Progenitor cell of endocrine pancreas (in vitro differentiated cells): ENCODE data around the gene RAET1G. TPM values are rescaled to one million over a fixed set of nuclear protein-coding genes. Genes with fewer than 3 reads are reported as not detected.
"Not testable (repeated sequence)": the region's sequence is repeated elsewhere in the genome, so short reads cannot be mapped to it uniquely, and the experiment has no call there.

Experiments
- DNase-seq: peaks from one replicate; pipeline ENCODE4 v3.0.0; 2021; ENCODE audit warnings: low spot score; ENCODE audit not compliant: unreplicated experiment
- H3K27ac Mint-ChIP-seq: 2 replicates; pipeline ENCODE4 v1.8.0; 2021; ENCODE audit warnings: mild to moderate bottlenecking, moderate library complexity, mixed read lengths
- H3K27me3 Mint-ChIP-seq: 2 replicates; pipeline ENCODE4 v1.8.0; 2021; ENCODE audit warnings: mixed read lengths
- H3K36me3 Mint-ChIP-seq: 2 replicates; pipeline ENCODE4 v1.8.0; 2022; ENCODE audit warnings: mixed read lengths; ENCODE audit not compliant: insufficient read depth
- H3K4me1 Mint-ChIP-seq: 2 replicates; pipeline ENCODE4 v1.8.0; 2021; ENCODE audit warnings: low read depth, mixed read lengths
- H3K4me3 Mint-ChIP-seq: 2 replicates; pipeline ENCODE4 v1.8.0; 2021; ENCODE audit warnings: low read depth, mild to moderate bottlenecking, moderate library complexity, mixed read lengths
- H3K9me3 Mint-ChIP-seq: 2 replicates; pipeline ENCODE4 v1.8.0; 2021; ENCODE audit warnings: low read depth, mixed read lengths
- total RNA-seq: library from RNA; stranded (reverse); gene quantifications from 2 replicates; pipeline ENCODE4 v1.2.1, GENCODE V29; 2021
- TF ChIP-seq, protein P1 (sequence below): fragments of 200-600 bp; sonication (generic); IDR thresholded peaks from one replicate; pipeline ENCODE4 v1.5.0; 2021; ENCODE audit warnings: antibody characterized with exemption, mild to moderate bottlenecking; ENCODE audit not compliant: unreplicated experiment

RAET1G gene
- total RNA-seq, 1 donor from 2014 or later, result not detected

GRCh38 chr6:149934249-149935156 is 11.6 kb upstream of the RAET1G start:
- H3K4me1 Mint-ChIP-seq, result peaks cover 3% of the 10 kb centered on the region
- H3K9me3 Mint-ChIP-seq, result no peaks in the 10 kb centered on the region
- no peaks in the 10 kb centered on the region for H3K36me3 Mint-ChIP-seq
- peaks cover 93% of the 10 kb centered on the region for H3K27me3 Mint-ChIP-seq
- no peak for DNase-seq
- no peak overlapping the region for H3K27ac Mint-ChIP-seq
- H3K4me3 Mint-ChIP-seq, result no peak overlapping the region
- TF ChIP-seq, protein P1, sequence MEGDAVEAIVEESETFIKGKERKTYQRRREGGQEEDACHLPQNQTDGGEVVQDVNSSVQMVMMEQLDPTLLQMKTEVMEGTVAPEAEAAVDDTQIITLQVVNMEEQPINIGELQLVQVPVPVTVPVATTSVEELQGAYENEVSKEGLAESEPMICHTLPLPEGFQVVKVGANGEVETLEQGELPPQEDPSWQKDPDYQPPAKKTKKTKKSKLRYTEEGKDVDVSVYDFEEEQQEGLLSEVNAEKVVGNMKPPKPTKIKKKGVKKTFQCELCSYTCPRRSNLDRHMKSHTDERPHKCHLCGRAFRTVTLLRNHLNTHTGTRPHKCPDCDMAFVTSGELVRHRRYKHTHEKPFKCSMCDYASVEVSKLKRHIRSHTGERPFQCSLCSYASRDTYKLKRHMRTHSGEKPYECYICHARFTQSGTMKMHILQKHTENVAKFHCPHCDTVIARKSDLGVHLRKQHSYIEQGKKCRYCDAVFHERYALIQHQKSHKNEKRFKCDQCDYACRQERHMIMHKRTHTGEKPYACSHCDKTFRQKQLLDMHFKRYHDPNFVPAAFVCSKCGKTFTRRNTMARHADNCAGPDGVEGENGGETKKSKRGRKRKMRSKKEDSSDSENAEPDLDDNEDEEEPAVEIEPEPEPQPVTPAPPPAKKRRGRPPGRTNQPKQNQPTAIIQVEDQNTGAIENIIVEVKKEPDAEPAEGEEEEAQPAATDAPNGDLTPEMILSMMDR, result peak; percentile 80

DNA sequence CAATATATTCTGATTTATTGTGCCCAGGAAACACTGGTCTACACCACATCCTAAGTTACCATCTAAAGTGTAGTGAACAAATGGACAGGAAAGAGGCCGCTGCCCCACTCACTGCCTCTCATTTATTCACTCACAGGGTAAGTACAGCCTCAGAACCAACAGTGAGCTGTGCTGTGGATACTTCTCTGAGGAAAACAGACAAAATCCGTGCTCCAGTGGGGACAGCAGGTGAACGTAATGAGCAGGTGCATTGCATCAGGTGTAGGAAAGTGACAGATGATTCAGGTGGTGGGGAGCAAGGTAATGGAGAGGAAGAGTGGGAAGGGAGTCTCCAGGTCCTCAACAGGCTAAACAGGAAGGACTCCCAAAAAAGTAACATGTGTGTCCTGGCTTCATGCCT is 10.5 kb upstream of the RAET1G start:
- TF ChIP-seq, protein P1, result no peak
- Mint-ChIP-seq H3K27me3 (peaks cover 95% of the 10 kb centered on the region), H3K36me3 (no peaks in the 10 kb centered on the region), H3K27ac (no peak overlapping the region), H3K4me1 (no peaks in the 10 kb centered on the region), H3K9me3 (no peaks in the 10 kb centered on the region), H3K4me3 (no peak overlapping the region)
- no peak for DNase-seq

GRCh38 chr6:149933036-149933435 is 10.1 kb upstream of the RAET1G start:
- no peaks in the 10 kb centered on the region for H3K36me3 Mint-ChIP-seq
- no peak overlapping the region for H3K27ac Mint-ChIP-seq
- peaks cover 95% of the 10 kb centered on the region for H3K27me3 Mint-ChIP-seq
- H3K4me3 Mint-ChIP-seq, result no peak overlapping the region
- TF ChIP-seq, protein P1, result no peak
- DNase-seq, result no peak
- H3K4me1 Mint-ChIP-seq, result no peaks in the 10 kb centered on the region
- no peaks in the 10 kb centered on the region for H3K9me3 Mint-ChIP-seq

DNA sequence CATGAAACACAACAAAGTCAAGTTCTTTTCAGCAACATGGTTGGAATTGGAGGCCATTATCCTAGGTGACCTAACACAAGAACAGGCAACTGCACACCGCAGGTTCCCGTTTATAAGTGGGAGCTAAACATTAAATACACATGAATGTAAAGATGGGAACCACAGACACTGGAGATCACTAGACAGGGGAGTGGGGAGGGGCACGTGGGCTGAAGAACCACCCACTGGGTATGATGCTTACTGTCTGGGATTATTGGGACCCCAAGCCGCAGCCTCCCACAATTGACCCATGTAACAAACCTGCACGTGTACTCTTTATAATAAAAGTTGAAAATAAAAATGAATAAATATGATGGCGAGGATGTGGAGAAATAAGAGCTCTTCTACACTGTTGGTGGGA is 8.6 kb upstream of the RAET1G start:
- no peaks in the 10 kb centered on the region for H3K4me1 Mint-ChIP-seq
- no peaks in the 10 kb centered on the region for H3K9me3 Mint-ChIP-seq
- peaks cover 89% of the 10 kb centered on the region for H3K27me3 Mint-ChIP-seq
- no peaks in the 10 kb centered on the region for H3K36me3 Mint-ChIP-seq
- no peak overlapping the region for H3K4me3 Mint-ChIP-seq
- no peak overlapping the region for H3K27ac Mint-ChIP-seq
- TF ChIP-seq, protein P1, result no peak
- no peak for DNase-seq

- H3K4me1 Mint-ChIP-seq, result peaks cover 1% of the 10 kb centered on the region
- no peak overlapping the region for H3K27ac Mint-ChIP-seq
- peaks cover 86% of the 10 kb centered on the region for H3K27me3 Mint-ChIP-seq
- TF ChIP-seq, protein P1, result peak; percentile 62
- no peak for DNase-seq
- no peak overlapping the region for H3K4me3 Mint-ChIP-seq
- H3K36me3 Mint-ChIP-seq, result no peaks in the 10 kb centered on the region
- H3K9me3 Mint-ChIP-seq, result no peaks in the 10 kb centered on the region
These were observed 6.5 kb upstream of the RAET1G start for GRCh38 chr6:149929422-149929821.

DNA sequence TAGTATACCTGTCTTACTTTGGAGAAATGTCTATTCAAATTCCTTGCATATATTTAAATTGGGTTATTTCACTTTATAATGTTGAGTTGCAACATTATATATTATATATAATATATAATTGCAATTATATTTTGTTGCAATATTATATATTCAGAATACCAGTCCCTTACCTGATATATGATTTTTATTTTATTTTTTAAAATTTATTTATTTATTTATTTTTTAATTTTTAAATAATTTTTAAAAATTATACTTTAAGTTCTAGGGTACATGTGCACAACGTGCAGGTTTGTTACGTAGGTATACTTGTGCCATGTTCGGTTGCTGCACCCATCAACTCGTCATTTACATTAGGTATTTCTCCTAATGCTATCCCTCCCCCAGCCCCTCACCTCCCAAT is 4.1 kb upstream of the RAET1G start:
- not testable (repeated sequence) for H3K4me1 Mint-ChIP-seq, H3K9me3 Mint-ChIP-seq, H3K36me3 Mint-ChIP-seq, H3K4me3 Mint-ChIP-seq, H3K27ac Mint-ChIP-seq, DNase-seq
- H3K27me3 Mint-ChIP-seq, result peaks cover 90% of the 10 kb centered on the region
